HL-60 (cell line): ENCODE results near the gene ACTN1.

ENCODE experiments used
- CTCF ChIP-seq: IDR thresholded peaks from one replicate; pipeline ENCODE4 v1.5.1; 2011; ENCODE audit warnings: low read length, control low read depth, inconsistent platforms; ENCODE audit not compliant: insufficient read depth
- GABPA ChIP-seq: IDR thresholded peaks from 2 replicates; pipeline ENCODE4 v1.6.1; 2012; ENCODE audit warnings: low read depth
- POLR2AphosphoS5 ChIP-seq: IDR thresholded peaks from 2 replicates; pipeline ENCODE4 v1.6.1; 2012; ENCODE audit warnings: low read depth
- REST ChIP-seq: IDR thresholded peaks from 2 replicates; pipeline ENCODE4 v1.6.1; 2012; ENCODE audit warnings: low read depth; ENCODE audit not compliant: insufficient replicate concordance

DNA sequence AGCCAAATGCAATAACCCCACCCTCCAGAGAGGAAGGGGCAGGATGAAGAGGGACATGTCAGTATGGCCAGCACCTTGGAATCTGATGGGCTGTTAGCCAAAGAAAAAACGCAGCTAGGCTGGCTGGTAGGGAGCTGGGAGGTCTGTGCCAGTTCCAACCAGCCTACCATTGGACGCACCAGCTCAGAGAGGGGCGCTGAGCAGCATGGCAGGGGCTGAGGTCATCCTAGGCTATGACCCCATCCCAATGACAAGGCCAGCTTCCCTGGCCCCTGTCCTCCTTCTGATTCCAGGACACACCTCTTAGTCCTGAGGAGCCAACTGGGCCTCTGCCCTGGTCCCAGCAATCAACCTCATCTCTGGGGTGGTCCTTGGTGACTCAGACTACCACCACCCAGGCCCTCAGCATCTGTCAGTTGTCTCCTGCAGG, 12.2 kb downstream of the ACTN1 start:
- no peak for TF ChIP-seq REST
- TF ChIP-seq CTCF = no peak
- TF ChIP-seq POLR2AphosphoS5 = no peak
- no peak for TF ChIP-seq GABPA
